ENCODE measurements around the gene DCAF4. TPM values are rescaled to one million over a fixed set of nuclear protein-coding genes. Genes with fewer than 3 reads are reported as not detected.

DCAF4 gene
- total and polyA plus RNA-seq, 2 experiments from 2014 or later = 11.0 to 23.2 TPM

DNA sequence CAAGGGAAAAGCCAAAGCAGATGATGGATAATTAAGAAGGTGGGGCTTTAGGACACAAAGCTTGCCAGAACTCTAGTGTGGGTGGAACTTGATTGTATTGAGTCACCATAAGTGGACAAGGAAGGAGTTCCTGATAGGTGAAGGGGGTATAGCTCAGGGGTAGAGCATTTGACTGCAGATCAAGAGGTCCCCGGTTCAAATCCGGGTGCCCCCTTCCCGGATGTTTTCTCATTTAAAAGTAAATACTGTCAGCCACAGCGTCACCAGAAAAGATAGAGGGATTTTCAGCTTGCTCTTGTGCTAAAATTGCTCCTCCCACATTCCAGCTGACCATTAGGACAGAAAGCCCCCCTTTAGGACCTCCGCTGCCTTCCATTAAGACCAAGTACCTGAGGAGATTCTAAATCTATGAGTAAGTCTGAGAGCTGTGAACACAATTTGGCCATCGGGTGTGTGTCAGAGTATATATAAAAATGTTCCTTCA is 36.6 kb downstream of the DCAF4 start:
- TF ChIP-seq, protein P1, sequence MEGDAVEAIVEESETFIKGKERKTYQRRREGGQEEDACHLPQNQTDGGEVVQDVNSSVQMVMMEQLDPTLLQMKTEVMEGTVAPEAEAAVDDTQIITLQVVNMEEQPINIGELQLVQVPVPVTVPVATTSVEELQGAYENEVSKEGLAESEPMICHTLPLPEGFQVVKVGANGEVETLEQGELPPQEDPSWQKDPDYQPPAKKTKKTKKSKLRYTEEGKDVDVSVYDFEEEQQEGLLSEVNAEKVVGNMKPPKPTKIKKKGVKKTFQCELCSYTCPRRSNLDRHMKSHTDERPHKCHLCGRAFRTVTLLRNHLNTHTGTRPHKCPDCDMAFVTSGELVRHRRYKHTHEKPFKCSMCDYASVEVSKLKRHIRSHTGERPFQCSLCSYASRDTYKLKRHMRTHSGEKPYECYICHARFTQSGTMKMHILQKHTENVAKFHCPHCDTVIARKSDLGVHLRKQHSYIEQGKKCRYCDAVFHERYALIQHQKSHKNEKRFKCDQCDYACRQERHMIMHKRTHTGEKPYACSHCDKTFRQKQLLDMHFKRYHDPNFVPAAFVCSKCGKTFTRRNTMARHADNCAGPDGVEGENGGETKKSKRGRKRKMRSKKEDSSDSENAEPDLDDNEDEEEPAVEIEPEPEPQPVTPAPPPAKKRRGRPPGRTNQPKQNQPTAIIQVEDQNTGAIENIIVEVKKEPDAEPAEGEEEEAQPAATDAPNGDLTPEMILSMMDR (IDR thresholded peaks at IDR 0.05; ENCODE audit: low read depth, low read length) = no peak
- H3K36me3 ChIP-seq = no peaks in the 10 kb centered on the region
- no peak overlapping the region for H3K4me3 ChIP-seq
- H3K9me3 ChIP-seq (ENCODE audit: low read depth) = no peaks in the 10 kb centered on the region
- peak in 1 of 2 donors; percentile 73 for DNase-seq (ENCODE audit: low read depth in 1 of 2, low spot score in 1 of 2)
- no peaks in the 10 kb centered on the region for H3K27me3 ChIP-seq
- H3K27ac ChIP-seq = no peak overlapping the region
- peaks cover 10% of the 10 kb centered on the region for H3K4me1 ChIP-seq (ENCODE audit: low read depth)

DNA sequence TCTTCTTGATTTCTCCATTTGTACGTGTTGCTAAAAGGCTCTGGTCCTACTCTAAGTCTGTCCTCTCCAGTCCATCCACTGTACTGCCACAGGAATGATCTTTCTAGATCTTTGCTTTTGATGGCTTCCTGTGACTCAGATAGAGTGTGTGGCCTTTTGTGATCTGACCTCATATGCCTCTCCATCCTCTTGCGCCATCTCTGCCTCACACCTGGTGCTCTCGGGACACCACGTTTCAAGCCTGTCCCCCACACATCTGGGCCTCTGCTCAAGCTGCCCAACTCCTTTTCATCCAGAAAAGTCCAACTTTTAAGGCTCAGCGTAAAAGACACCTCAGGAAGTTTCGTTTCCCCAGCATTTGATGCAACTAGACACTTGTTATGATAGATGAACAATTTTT is 39.0 kb downstream of the DCAF4 start:
- Histone ChIP-seq H3K9me3 (ENCODE audit: low read depth) (no peaks in the 10 kb centered on the region), H3K4me1 (ENCODE audit: low read depth) (no peaks in the 10 kb centered on the region), H3K4me3 (no peak overlapping the region), H3K27ac (no peak overlapping the region), H3K27me3 (no peaks in the 10 kb centered on the region), H3K36me3 (peaks cover 5% of the 10 kb centered on the region)
- DNase-seq (ENCODE audit: low read depth in 1 of 2, low spot score in 1 of 2) = peak in 1 of 2 donors; percentile 22
- TF ChIP-seq, protein P1 (IDR thresholded peaks at IDR 0.05; ENCODE audit: low read depth, low read length) = no peak

DNA sequence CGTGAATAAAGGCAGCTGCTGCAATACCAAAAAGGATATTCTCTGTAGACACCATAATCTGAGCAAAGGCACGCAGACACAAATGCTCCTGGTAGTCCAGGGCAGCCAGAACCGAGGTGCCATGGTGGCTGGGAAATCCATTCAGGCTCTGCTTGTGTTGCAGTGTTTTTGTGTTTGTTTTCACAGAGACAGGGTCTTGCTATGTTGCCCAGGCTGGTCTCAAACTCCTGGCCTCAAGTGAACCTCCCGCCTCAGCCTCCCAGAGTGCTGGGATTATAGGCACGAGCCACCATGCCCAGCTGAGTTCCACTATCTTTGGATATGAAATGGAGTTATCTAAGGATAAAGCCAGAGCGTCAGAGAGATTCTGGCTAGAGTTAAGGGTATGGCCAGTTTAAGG is 39.8 kb downstream of the DCAF4 start:
- Histone ChIP-seq H3K9me3 (ENCODE audit: low read depth) (no peaks in the 10 kb centered on the region), H3K4me3 (no peak overlapping the region), H3K36me3 (peaks cover 6% of the 10 kb centered on the region), H3K27me3 (no peaks in the 10 kb centered on the region), H3K27ac (no peak overlapping the region), H3K4me1 (ENCODE audit: low read depth) (no peaks in the 10 kb centered on the region)
- TF ChIP-seq, protein P1 (IDR thresholded peaks at IDR 0.05; ENCODE audit: low read depth, low read length) = no peak
- no peak for DNase-seq (ENCODE audit: low read depth in 1 of 2, low spot score in 1 of 2)

DNA sequence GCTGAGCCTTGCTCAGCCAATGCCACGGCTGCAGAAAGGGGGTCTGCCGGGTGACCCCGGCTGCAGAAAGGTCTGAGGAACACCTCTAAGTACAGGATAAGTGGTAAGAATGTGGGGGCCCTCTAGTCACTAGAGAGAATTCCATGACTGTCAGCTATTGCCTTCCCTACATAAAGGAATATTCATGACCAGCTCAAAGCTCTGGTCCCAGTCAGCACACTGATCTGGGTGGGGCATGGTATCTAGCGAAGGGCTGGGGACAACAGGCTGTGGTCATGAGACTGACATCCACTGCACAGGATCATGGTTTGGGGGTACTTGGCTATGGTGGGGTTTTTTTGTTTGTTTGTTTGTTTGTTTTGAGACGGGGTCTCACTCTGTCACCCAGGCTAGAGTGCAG is 42.1 kb downstream of the DCAF4 start:
- Histone ChIP-seq H3K27ac (no peak overlapping the region), H3K9me3 (ENCODE audit: low read depth) (no peaks in the 10 kb centered on the region), H3K4me3 (no peak overlapping the region), H3K36me3 (peaks cover 6% of the 10 kb centered on the region), H3K4me1 (ENCODE audit: low read depth) (no peaks in the 10 kb centered on the region), H3K27me3 (no peaks in the 10 kb centered on the region)
- no peak for DNase-seq (ENCODE audit: low read depth in 1 of 2, low spot score in 1 of 2)
- TF ChIP-seq, protein P1 (IDR thresholded peaks at IDR 0.05; ENCODE audit: low read depth, low read length) = no peak

DNA sequence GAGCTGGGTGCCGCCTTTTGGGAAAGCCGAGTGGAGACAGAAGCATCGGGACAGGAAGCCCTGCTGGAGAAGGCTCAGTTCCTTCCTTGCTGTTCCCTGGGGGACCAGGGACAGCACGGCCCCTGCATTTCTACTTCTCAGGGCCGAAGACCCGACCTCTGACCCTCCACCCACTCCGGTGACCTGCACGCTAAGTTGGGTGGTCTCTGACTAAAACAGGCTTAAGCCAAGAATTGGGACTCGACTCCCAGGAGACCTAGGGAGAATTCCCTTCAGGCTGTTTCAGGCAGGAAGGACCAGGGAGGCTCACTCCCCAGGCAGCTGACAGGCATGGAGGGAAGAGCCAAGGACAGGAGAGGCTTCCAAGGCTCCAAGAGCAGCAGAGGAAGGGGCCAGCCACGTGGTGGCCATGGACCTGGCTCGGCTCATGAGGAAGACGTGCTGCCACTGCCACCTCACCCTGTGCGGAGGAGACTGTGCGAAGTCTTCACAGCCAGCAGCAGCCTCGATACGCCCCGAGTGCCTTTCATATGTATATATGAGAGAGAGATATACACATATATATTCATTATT is 43.9 kb downstream of the DCAF4 start:
- H3K9me3 ChIP-seq (ENCODE audit: low read depth) = no peaks in the 10 kb centered on the region
- H3K4me3 ChIP-seq = no peak overlapping the region
- no peak overlapping the region for H3K27ac ChIP-seq
- DNase-seq (ENCODE audit: low read depth in 1 of 2, low spot score in 1 of 2) = no peak
- H3K27me3 ChIP-seq = no peaks in the 10 kb centered on the region
- peaks cover 24% of the 10 kb centered on the region for H3K36me3 ChIP-seq
- H3K4me1 ChIP-seq (ENCODE audit: low read depth) = no peaks in the 10 kb centered on the region
- TF ChIP-seq, protein P1 (IDR thresholded peaks at IDR 0.05; ENCODE audit: low read depth, low read length) = no peak
